GM23338 (cell line): Measurements from ENCODE around the gene MDGA2.

Experiments
- CTCF ChIP-seq, 2 experiments: fragments of 200-600 bp in 1 of 2; sonication (generic) in 1 of 2; conservative IDR thresholded peaks; 2 replicates each; pipeline versions ENCODE4 v1.5.1 to v1.6.1; 2016 to 2017; ENCODE audit warnings: antibody characterized with exemption in 2 of 2, low read depth in 2 of 2, mild to moderate bottlenecking in 2 of 2, moderate library complexity in 1 of 2
- EZH2 ChIP-seq: fragments of 200-600 bp; sonication (generic); IDR thresholded peaks from one replicate; pipeline ENCODE4 v1.8.0; 2017; ENCODE audit warnings: antibody characterized with exemption, mild to moderate bottlenecking, low read depth; ENCODE audit not compliant: unreplicated experiment
- EZH2phosphoT487 ChIP-seq: fragments of 200-600 bp; sonication (generic); IDR thresholded peaks from one replicate; pipeline ENCODE4 v1.8.1; 2018; ENCODE audit warnings: antibody characterized with exemption; ENCODE audit not compliant: unreplicated experiment
- NANOG ChIP-seq: IDR thresholded peaks from 2 replicates; pipeline ENCODE4 v1.6.1; 2016; ENCODE audit warnings: antibody characterized with exemption, borderline replicate concordance
- POLR2AphosphoS5 ChIP-seq: IDR thresholded peaks from 2 replicates; pipeline ENCODE4 v1.6.1; 2016; ENCODE audit warnings: antibody characterized with exemption, low read depth

- TF ChIP-seq CTCF (conservative IDR thresholded peaks at IDR 0.05; ENCODE audit: low read depth in 2 of 2) (peak; percentile 26 to 46; a peak in 3 of 4 replicates), POLR2AphosphoS5 (no peak), EZH2phosphoT487 (no peak), EZH2 (no peak), NANOG (no peak)
Measured at GRCh38 chr14:47678157-47678556, 2.8 kb upstream of the MDGA2 start.
